ENCODE measurements around the gene TPPP. TPM values are rescaled to one million over a fixed set of nuclear protein-coding genes. Genes with fewer than 3 reads are reported as not detected.
"Not testable (repeated sequence)": the region's sequence is repeated elsewhere in the genome, so short reads cannot be mapped to it uniquely, and the experiment has no call there.

TPPP gene
- total and polyA plus RNA-seq, 2 of the 13 experiments (the other 11 are each of a cell fraction or from before 2014, with no cell fraction given): 0.07 TPM; not detected in 1

DNA sequence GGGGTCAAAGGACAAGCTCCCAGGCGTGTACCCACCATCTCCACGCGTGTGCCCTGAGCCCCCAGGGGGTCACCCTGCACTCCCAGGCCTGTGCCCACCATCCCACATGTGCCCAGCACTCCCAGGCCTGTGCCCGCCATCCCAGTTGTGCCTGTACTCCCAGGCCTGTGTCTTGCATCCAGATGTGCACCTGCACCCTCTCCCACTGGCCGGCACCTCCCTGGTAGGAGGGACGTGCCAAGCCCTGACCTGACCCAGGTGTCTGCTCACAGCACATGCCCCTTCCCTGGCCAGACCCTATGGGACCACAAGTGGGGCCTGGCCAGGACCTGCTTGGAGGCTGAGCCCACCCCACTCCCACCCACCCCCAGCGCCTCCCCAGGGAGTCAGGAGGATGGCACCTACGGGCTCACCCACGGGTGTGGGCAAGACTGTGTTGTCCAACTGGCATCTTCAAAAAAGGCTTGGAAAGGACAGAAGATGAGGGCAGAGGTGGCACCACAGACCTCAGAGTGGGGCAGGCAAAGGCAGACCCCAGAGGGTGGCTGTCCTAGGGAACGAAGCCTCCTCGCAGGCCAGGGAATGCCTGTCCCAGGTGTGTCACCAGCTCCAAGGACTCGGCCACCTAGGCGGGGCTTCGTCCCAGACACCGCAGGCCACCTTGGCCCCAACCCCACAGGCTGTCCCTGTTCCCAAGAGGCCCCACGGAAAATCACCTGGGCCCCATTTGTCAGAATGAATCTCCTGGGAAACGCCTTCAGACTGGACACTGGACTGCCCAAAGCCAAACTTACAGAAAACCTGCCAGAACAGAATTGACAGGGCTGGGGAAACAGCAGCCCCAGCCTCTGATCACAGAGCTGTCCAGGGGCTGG is 11.6 kb downstream of the TPPP start:
- intact Hi-C loops (cut with micrococcal nuclease; ENCODE audit: unreplicated experiment): not testable (repeated sequence)
- in situ Hi-C loops (cut with HindIII; ENCODE audit: extremely low pct_ligation_motif_present, low pct_unique_long_range_greater_than_20kb): loop anchor here (10.0 kb wide), 1 partner anchor 93 kb away; no protein-coding TSS in a partner anchor

DNA sequence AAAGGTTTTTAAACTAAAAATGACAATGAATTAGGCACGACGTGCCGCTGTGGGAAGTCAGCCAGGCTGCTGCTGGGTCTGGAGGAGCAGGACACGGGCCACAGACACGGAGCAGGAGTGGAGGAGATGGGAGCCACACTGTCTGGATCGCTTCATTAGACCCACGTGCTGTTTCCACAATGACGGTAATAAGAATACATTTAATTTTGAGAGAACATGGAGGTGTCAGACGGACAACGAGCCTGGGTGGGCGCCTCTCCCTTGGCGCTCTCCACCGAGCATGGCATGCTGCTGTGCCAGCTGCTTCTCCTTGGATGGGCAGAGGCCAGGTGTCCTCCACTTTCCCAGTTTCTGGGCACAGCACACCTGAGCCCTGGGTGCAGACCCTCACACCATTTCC is 12.3 kb downstream of the TPPP start:
- H4K20me1 ChIP-seq (ENCODE audit: insufficient read depth, low read length); DNase-seq (ENCODE audit: low spot score); POLR2A ChIA-PET; H3K9me3 ChIP-seq (ENCODE audit: low read length); CTCF ChIA-PET (ENCODE audit: low intra/inter-chr PET ratio, low total read pairs); H3K27ac ChIP-seq (ENCODE audit: extremely low read length, insufficient read depth, low read length); H3K4me1 ChIP-seq (ENCODE audit: insufficient read depth, low read length); H3K79me2 ChIP-seq (ENCODE audit: insufficient read depth, low read length); H2AFZ ChIP-seq (ENCODE audit: low read length); H3K4me3 ChIP-seq (replicated peaks in 1 of 3; ENCODE audit: insufficient read depth in 1 of 3, low read depth in 2 of 3, low read length in 3 of 3); FAIRE-seq; H3K4me2 ChIP-seq (ENCODE audit: low read depth, low read length); intact Hi-C loops (cut with micrococcal nuclease; ENCODE audit: unreplicated experiment); H3K9ac ChIP-seq (ENCODE audit: insufficient read depth, low read depth, low read length); ATAC-seq; BruUV-seq (replicated peaks); H3K36me3 ChIP-seq (replicated peaks in 1 of 2; ENCODE audit: control insufficient read depth in 1 of 2, insufficient read depth in 2 of 2, low read length in 2 of 2): not testable (repeated sequence)
- H3K27me3 ChIP-seq (ENCODE audit: control insufficient read depth in 1 of 2, insufficient read depth in 2 of 2, low read length in 2 of 2): peaks cover 6 to 25% of the 10 kb centered on the region in 2 experiments; a peak in 4 of 5 replicates
- WGBS (ENCODE audit: low lambda C conversion rate): 57% methylated on average over 13 of the region's 13 CpGs
- in situ Hi-C loops (cut with HindIII; ENCODE audit: extremely low pct_ligation_motif_present, low pct_unique_long_range_greater_than_20kb): loop anchor here (10.0 kb wide), 1 partner anchor 94 kb away; no protein-coding TSS in a partner anchor

More for the DNA sequence above, 11.6 kb downstream of the TPPP start:
- 83% methylated on average over 2 of the region's 17 CpGs for WGBS (ENCODE audit: low lambda C conversion rate)
- H3K27ac ChIP-seq (ENCODE audit: extremely low read length, insufficient read depth, low read length); H3K4me3 ChIP-seq (replicated peaks in 1 of 3; ENCODE audit: insufficient read depth in 1 of 3, low read depth in 2 of 3, low read length in 3 of 3); BruUV-seq (replicated peaks); H3K36me3 ChIP-seq (replicated peaks in 1 of 2; ENCODE audit: control insufficient read depth in 1 of 2, insufficient read depth in 2 of 2, low read length in 2 of 2); H3K79me2 ChIP-seq (ENCODE audit: insufficient read depth, low read length); FAIRE-seq; DNase-seq (ENCODE audit: low spot score); H3K4me1 ChIP-seq (ENCODE audit: insufficient read depth, low read length); H4K20me1 ChIP-seq (ENCODE audit: insufficient read depth, low read length); POLR2A ChIA-PET; H3K4me2 ChIP-seq (ENCODE audit: low read depth, low read length); H3K9ac ChIP-seq (ENCODE audit: insufficient read depth, low read depth, low read length); ATAC-seq; H3K9me3 ChIP-seq (ENCODE audit: low read length); H2AFZ ChIP-seq (ENCODE audit: low read length); CTCF ChIA-PET (ENCODE audit: low intra/inter-chr PET ratio, low total read pairs): not testable (repeated sequence)
- peaks cover 6 to 22% of the 10 kb centered on the region in 2 experiments; a peak in 4 of 5 replicates for H3K27me3 ChIP-seq (ENCODE audit: control insufficient read depth in 1 of 2, insufficient read depth in 2 of 2, low read length in 2 of 2)

DNA sequence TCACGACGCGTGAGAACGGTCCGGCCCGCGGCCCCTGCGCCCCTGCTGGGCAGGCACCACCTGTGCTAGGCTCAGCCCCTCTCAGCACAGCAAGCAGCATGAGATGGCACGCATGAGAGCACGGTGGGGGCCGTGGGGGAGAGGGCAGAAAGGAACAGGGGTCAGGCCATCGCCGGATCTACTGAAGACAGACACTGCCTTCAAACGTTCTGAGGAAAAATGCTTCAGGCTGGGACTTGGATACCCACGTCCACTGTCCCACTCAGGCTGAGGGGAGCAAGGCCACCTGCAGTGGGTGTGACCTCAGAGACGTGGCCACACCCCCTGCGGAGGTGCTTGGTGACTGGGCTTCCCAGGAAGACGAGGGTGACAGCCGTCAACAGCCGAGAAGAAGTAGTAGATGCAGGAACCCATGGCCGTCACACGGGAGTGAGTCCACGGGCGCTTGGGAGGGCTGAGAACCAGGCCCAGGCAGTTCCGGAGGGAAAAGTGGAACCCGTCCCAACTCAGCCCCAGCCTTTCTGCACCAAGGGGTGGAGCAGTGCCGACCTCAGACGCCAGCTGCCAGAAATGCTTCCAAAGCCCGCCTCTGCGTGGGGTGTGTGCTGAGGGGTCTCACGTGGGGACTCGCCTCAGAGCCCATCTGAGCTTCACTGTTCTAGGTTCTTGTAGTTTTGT is 12.9 kb downstream of the TPPP start:
- H3K27me3 ChIP-seq (ENCODE audit: control insufficient read depth in 1 of 2, insufficient read depth in 2 of 2, low read length in 2 of 2): peaks cover 7 to 24% of the 10 kb centered on the region in 2 experiments; a peak in 4 of 5 replicates
- H3K27ac ChIP-seq (ENCODE audit: extremely low read length, insufficient read depth, low read length); H3K4me3 ChIP-seq (replicated peaks in 1 of 3; ENCODE audit: insufficient read depth in 1 of 3, low read depth in 2 of 3, low read length in 3 of 3); FAIRE-seq; BruUV-seq (replicated peaks); H4K20me1 ChIP-seq (ENCODE audit: insufficient read depth, low read length); POLR2A ChIA-PET; DNase-seq (ENCODE audit: low spot score); H3K4me2 ChIP-seq (ENCODE audit: low read depth, low read length); H3K79me2 ChIP-seq (ENCODE audit: insufficient read depth, low read length); H3K36me3 ChIP-seq (replicated peaks in 1 of 2; ENCODE audit: control insufficient read depth in 1 of 2, insufficient read depth in 2 of 2, low read length in 2 of 2); H2AFZ ChIP-seq (ENCODE audit: low read length); H3K9me3 ChIP-seq (ENCODE audit: low read length); CTCF ChIA-PET (ENCODE audit: low intra/inter-chr PET ratio, low total read pairs); H3K9ac ChIP-seq (ENCODE audit: insufficient read depth, low read depth, low read length); ATAC-seq; intact Hi-C loops (cut with micrococcal nuclease; ENCODE audit: unreplicated experiment); H3K4me1 ChIP-seq (ENCODE audit: insufficient read depth, low read length): not testable (repeated sequence)
- in situ Hi-C loops (cut with HindIII; ENCODE audit: extremely low pct_ligation_motif_present, low pct_unique_long_range_greater_than_20kb): loop anchor here (10.0 kb wide), 1 partner anchor 95 kb away; no protein-coding TSS in a partner anchor
- WGBS (ENCODE audit: low lambda C conversion rate): no CpG with 5 or more reads among the region's 32 CpGs

DNA sequence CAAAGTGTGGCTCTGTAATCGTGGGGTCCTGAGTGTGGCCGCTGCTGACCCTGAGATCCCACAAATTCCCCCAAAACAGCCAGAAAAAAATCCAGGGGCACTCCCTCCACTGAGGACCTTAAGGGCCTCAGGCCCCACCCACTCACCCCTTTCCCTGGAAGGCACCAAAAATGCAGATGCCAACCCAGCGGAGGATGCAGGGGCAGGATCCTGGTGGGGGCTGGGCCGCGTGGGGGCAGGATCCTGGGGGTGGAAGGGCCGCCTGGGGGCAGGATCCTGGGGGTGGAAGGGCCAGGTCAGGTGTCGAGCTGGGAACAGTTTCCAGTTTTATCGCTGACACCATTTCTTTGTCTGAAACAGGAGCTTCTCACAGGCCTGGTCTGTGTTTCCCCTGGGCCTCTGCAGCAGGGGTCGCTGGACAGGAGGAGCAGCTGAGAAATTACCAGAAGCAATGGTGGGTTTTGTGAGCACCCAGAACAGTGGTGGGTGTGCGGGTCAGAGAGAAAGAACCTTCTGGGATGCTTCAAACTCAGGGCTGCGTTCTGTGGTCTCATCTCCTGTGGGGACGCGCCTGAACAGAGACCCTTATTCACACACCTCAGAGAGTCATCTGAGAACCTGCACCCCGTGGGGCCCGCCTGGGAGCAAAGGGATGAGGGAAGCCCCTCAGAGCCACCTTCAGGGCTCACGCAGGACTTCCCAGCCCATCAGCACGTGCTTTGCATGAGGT is 13.8 kb downstream of the TPPP start:
- H3K4me3 ChIP-seq (replicated peaks in 1 of 3; ENCODE audit: insufficient read depth in 1 of 3, low read depth in 2 of 3, low read length in 3 of 3); POLR2A ChIA-PET; ATAC-seq; H4K20me1 ChIP-seq (ENCODE audit: insufficient read depth, low read length); BruUV-seq (replicated peaks); H3K4me1 ChIP-seq (ENCODE audit: insufficient read depth, low read length); H3K36me3 ChIP-seq (replicated peaks in 1 of 2; ENCODE audit: control insufficient read depth in 1 of 2, insufficient read depth in 2 of 2, low read length in 2 of 2); H3K9me3 ChIP-seq (ENCODE audit: low read length); DNase-seq (ENCODE audit: low spot score); H3K79me2 ChIP-seq (ENCODE audit: insufficient read depth, low read length); H3K27ac ChIP-seq (ENCODE audit: extremely low read length, insufficient read depth, low read length); H3K9ac ChIP-seq (ENCODE audit: insufficient read depth, low read depth, low read length); H3K4me2 ChIP-seq (ENCODE audit: low read depth, low read length); CTCF ChIA-PET (ENCODE audit: low intra/inter-chr PET ratio, low total read pairs); FAIRE-seq; H2AFZ ChIP-seq (ENCODE audit: low read length): not testable (repeated sequence)
- intact Hi-C loops (cut with micrococcal nuclease; ENCODE audit: unreplicated experiment) (loop anchor here (10.0 kb wide), 1 partner anchor 215 kb away; the partner anchor contains the start of genes BRD9 and TRIP13), in situ Hi-C loops (cut with HindIII; ENCODE audit: extremely low pct_ligation_motif_present, low pct_unique_long_range_greater_than_20kb) (loop anchor here (10.0 kb wide), 1 partner anchor 215 kb away; the partner anchor contains the start of genes BRD9 and TRIP13)
- 12% methylated on average over 7 of the region's 17 CpGs for WGBS (ENCODE audit: low lambda C conversion rate)
- peaks cover 6 to 19% of the 10 kb centered on the region in 2 experiments for H3K27me3 ChIP-seq (ENCODE audit: control insufficient read depth in 1 of 2, insufficient read depth in 2 of 2, low read length in 2 of 2)

Measured in HepG2 (cell line).